HG02623 (cell line): Measurements from ENCODE around the gene MIEN1.
"Not testable (repeated sequence)": the region's sequence is repeated elsewhere in the genome, so short reads cannot be mapped to it uniquely, and the experiment has no call there.

Experiments
- ATAC-seq: cut with Tn5 transposase; IDR thresholded peaks from one replicate; pipeline ENCODE4 v1.9.1; 2021; ENCODE audit warnings: moderate library complexity; ENCODE audit not compliant: unreplicated experiment

MIEN1 gene

GRCh38 chr17:39719563-39720355 lies 10.6 kb downstream of the MIEN1 start:
- ATAC-seq = no peak

- no peak for ATAC-seq
Measured at GRCh38 chr17:39717660-39718059, 12.7 kb downstream of the MIEN1 start.

- no peak for ATAC-seq
Measured at GRCh38 chr17:39716879-39717536, 13.3 kb downstream of the MIEN1 start.

- no peak for ATAC-seq
Measured at GRCh38 chr17:39716073-39716818, 14.1 kb downstream of the MIEN1 start.

- ATAC-seq = no peak
Measured at GRCh38 chr17:39715375-39716072, 14.8 kb downstream of the MIEN1 start.

- no peak for ATAC-seq
Measured at GRCh38 chr17:39714234-39714633, 16.1 kb downstream of the MIEN1 start.

- ATAC-seq = no peak
Measured at GRCh38 chr17:39711851-39712250, 18.5 kb downstream of the MIEN1 start.

- ATAC-seq = not testable (repeated sequence)
Measured at GRCh38 chr17:39711071-39711470, 19.3 kb downstream of the MIEN1 start.

- no peak for ATAC-seq
Measured at GRCh38 chr17:39709998-39710964, 20.1 kb downstream of the MIEN1 start.

GRCh38 chr17:39709319-39709997 lies 20.9 kb downstream of the MIEN1 start:
- ATAC-seq = no peak

GRCh38 chr17:39706921-39707337 lies 23.4 kb downstream of the MIEN1 start:
- no peak for ATAC-seq

- no peak for ATAC-seq
Measured at GRCh38 chr17:39706383-39706782, 23.9 kb downstream of the MIEN1 start.

- ATAC-seq = no peak
Measured at GRCh38 chr17:39705786-39706348, 24.5 kb downstream of the MIEN1 start.

GRCh38 chr17:39704821-39705551 lies 25.3 kb downstream of the MIEN1 start:
- no peak for ATAC-seq

- ATAC-seq = no peak
Measured at GRCh38 chr17:39703913-39704312, 26.4 kb downstream of the MIEN1 start.

- ATAC-seq = no peak
Measured at GRCh38 chr17:39702901-39703893, 27.1 kb downstream of the MIEN1 start.

GRCh38 chr17:39701784-39702422 lies 28.4 kb downstream of the MIEN1 start:
- no peak for ATAC-seq
